Forelimb muscle (tissue), 1 donor: ENCODE results near the gene KIDINS220. TPM values are rescaled to one million over a fixed set of nuclear protein-coding genes. Genes with fewer than 3 reads are reported as not detected.
A peak's percentile ranks its signal among the peaks of the same experiment; 100 is the strongest.

ENCODE experiments used
- DNase-seq: peaks from one replicate; pipeline ENCODE4 v3.0.0-alpha.2; 2013; ENCODE audit warnings: low read depth
- polyA plus RNA-seq: library from polyadenylated mRNA; unstranded; fragments of 120-200 nt; gene quantifications from one replicate; pipeline ENCODE4 v1.2.1, GENCODE V29; 2013; ENCODE audit not compliant: insufficient read length

KIDINS220 gene
- polyA plus RNA-seq, 1 donor = 63.4 TPM

- DNase-seq = no peak
Measured at GRCh38 chr2:8697190-8697589, 140.2 kb downstream of the KIDINS220 start.

GRCh38 chr2:8694737-8695136, 142.7 kb downstream of the KIDINS220 start:
- no peak for DNase-seq

- DNase-seq = no peak
Measured at GRCh38 chr2:8693157-8693821, 144.1 kb downstream of the KIDINS220 start.

GRCh38 chr2:8692783-8693156, 144.6 kb downstream of the KIDINS220 start:
- DNase-seq = no peak

DNA sequence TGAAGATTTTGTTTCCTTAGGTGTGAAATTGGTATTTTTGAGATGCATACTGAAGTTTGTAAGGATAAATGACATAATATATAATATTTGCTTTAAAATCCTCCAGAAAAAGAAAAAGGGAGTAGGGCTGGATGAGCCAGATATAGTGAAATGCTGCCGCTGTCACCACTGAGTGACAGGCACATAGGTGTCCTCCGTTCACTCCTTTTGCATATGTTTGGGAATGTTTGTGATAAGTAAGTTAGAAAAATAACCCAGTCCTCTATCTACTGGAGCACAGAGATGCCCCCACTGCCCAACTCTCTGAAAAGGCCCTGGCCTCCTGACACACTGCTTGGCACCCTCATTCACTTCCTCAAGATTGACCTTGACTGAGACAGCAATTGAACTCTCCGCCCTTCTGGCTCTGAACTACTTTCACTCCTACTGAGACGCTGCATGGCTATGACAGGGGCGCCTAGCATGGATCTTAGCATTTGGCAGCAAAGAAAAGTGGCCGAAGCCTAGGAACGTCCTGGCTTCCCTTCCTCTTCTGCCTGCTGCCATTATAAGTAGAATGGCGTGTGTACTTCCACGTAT, 145.5 kb downstream of the KIDINS220 start:
- DNase-seq = no peak

DNA sequence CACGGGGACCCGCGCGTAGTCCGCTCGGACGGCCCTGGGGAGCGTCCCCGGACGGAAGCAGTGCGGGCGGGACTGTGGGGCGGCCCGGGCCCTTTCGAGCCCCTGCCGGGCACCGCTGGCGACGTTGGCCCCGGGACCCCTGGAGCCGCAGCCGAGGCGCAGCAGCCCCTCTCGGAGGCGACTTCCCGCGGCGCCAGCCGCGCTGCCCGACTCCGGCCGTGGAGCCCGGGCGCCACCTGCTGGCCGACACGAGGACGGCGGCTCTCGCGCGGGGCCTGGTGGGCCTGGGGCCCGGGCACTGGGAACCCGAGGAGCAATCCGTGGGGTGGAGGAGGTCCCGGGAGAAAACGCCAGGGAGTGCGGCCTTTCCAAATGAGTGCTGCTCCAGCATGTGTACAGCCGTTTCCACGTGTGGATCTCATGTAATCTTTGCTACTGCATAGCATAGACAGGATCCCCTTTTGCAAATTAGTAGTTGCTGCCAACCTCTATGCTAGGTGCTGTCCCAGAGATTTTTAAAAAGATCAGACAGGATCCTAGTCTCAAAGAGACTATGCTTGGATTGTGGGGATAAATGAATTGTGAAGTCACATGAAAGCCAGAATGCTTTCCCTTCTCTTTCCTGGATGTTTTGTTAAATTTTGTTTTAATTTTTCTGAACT, 151.6 kb downstream of the KIDINS220 start:
- no peak for DNase-seq

GRCh38 chr2:8684878-8685696, 152.3 kb downstream of the KIDINS220 start:
- no peak for DNase-seq

DNA sequence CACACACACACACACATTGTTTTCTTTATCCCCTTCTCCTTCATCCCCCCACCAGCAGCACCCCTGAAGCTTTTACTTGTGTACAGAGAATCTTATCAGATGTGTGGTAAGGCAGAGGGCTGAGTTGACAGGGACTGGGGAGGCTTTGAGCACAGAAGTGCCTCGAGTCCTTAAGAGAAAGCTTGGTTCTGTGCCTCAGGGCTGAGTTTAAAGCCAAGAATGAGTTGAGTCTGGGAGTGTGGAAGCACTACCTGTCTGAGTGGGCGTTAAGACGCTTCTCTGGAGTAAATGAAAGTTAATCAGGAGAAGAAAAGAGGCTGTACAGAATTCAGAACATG, 152.9 kb downstream of the KIDINS220 start:
- DNase-seq = no peak

DNA sequence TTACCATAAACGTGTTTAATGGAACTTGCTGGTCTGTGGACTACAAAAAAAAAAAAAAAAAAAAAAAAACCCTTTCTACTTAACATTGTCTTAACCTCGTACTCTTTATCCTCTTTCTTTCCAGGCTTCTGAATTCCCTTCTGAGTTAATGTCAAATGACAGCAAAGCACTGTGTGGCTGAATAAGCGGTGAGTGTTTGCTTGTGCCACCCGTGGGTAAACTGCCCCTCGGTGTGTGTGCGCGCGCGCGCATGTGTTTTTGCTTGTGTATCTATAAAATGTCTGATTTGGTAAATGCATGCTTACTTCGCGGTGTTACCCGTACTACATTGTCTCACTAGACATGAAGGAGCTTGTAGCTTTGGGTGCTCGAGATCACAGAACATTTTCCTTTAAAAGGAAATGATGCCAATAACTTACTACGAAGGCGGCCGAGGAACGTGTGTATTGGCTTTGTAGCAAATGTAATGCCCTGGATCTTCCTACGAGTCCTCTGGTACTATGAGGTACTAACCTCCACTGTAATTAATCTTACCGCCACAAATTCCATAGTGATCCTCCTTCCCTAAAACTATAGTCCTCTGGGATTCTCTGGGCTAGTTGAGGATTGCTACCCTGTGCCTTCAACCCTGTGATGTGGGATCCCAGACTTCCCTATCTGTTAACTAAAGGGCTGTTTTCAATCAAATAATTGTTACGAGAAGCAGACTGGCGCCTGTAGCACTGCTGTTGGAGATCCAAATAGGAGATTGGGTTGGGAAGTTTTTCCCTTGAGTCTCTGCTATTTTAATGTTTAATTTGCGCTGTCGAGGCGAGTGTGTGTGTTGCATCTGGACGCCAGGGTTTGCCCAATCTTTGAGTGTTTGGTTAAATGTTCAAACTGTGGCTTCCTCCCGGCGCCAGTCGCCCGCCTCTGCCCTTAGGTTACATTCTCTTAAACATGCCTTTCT, 154.4 kb downstream of the KIDINS220 start:
- DNase-seq = no peak

GRCh38 chr2:8681786-8682692, 155.4 kb downstream of the KIDINS220 start, which contains the start of gene ID2:
Gene ID2 (plus strand): TSS chr2:8682056. CDS start chr2:8682166, 110 bp downstream.
- peak; percentile 88 for DNase-seq

- no peak for DNase-seq
Measured at GRCh38 chr2:8680822-8681760, 156.3 kb downstream of the KIDINS220 start.

- DNase-seq = no peak
Measured at GRCh38 chr2:8679827-8680731, 157.3 kb downstream of the KIDINS220 start.

DNA sequence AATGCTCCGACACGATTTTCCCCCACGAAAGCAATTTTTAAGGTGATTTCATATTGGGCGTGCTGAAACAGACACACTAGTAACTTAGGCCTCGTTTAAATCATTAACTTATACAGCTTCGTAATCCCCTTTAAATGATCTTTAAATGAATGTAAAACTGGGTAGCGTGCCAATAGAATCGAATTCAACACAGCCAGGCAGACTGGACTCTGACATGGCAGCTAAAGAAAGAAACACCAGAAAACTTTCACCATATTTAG, 157.9 kb downstream of the KIDINS220 start:
- DNase-seq = no peak

Other genes with a start within 250 kb of the KIDINS220 start
- gene ID2, start 155.6 kb downstream of the KIDINS220 start, polyA plus RNA-seq = 27.6 TPM
- gene MBOAT2, start 166.1 kb upstream of the KIDINS220 start, polyA plus RNA-seq = 78.3 TPM